GM23338 (cell line): Measurements from ENCODE around the gene SLC47A1.

Source experiments
- CTCF ChIP-seq, 2 experiments: fragments of 200-600 bp in 1 of 2; sonication (generic) in 1 of 2; conservative IDR thresholded peaks; 2 replicates each; pipeline versions ENCODE4 v1.5.1 to v1.6.1; 2016 to 2017; ENCODE audit warnings: antibody characterized with exemption in 2 of 2, low read depth in 2 of 2, mild to moderate bottlenecking in 2 of 2, moderate library complexity in 1 of 2
- POLR2AphosphoS5 ChIP-seq: IDR thresholded peaks from 2 replicates; pipeline ENCODE4 v1.6.1; 2016; ENCODE audit warnings: antibody characterized with exemption, low read depth

- TF ChIP-seq CTCF (conservative IDR thresholded peaks at IDR 0.05; ENCODE audit: low read depth in 2 of 2) (no peak), POLR2AphosphoS5 (no peak)
Measured at GRCh38 chr17:19565817-19566575, 32.3 kb downstream of the SLC47A1 start.
